Measurements from ENCODE around the gene CEBPA.

The CEBPA gene

GRCh38 chr19:33286899-33287298, 15.4 kb downstream of the CEBPA start:
- DNase-seq: no peak

GRCh38 chr19:33285441-33285927, 16.9 kb downstream of the CEBPA start:
- DNase-seq: no peak

- no peak for DNase-seq
These were observed 17.6 kb downstream of the CEBPA start for GRCh38 chr19:33284756-33285155.

- no peak for DNase-seq
These were observed 18.1 kb downstream of the CEBPA start for GRCh38 chr19:33284146-33284643.

- DNase-seq: peak; percentile 64
These were observed 18.7 kb downstream of the CEBPA start for GRCh38 chr19:33283589-33283988.

GRCh38 chr19:33282036-33282671, 20.2 kb downstream of the CEBPA start:
- peak; percentile 85 for DNase-seq

GRCh38 chr19:33281296-33281926, 20.9 kb downstream of the CEBPA start:
- DNase-seq: no peak

GRCh38 chr19:33280351-33280921, 21.9 kb downstream of the CEBPA start:
- DNase-seq: no peak

- no peak for DNase-seq
These were observed 22.6 kb downstream of the CEBPA start for GRCh38 chr19:33279430-33280350.

GRCh38 chr19:33278403-33279269, 23.7 kb downstream of the CEBPA start:
- no peak for DNase-seq

GRCh38 chr19:33278023-33278402, 24.3 kb downstream of the CEBPA start:
- DNase-seq: no peak

GRCh38 chr19:33277434-33277833, 24.9 kb downstream of the CEBPA start:
- DNase-seq: no peak

- DNase-seq: no peak
These were observed 26.3 kb downstream of the CEBPA start for GRCh38 chr19:33275933-33276619.

GRCh38 chr19:33275559-33275932, 26.8 kb downstream of the CEBPA start:
- DNase-seq: no peak

- no peak for DNase-seq
These were observed 27.4 kb downstream of the CEBPA start for GRCh38 chr19:33274663-33275558.

GRCh38 chr19:33273881-33274662, 28.3 kb downstream of the CEBPA start:
- DNase-seq: peak; percentile 95

- no peak for DNase-seq
These were observed 29.1 kb downstream of the CEBPA start for GRCh38 chr19:33273065-33273736.

- DNase-seq: no peak
These were observed 30.9 kb downstream of the CEBPA start for GRCh38 chr19:33271246-33272021.

Data from fibroblast of skin of right quadriceps (primary cell).